Ectodermal cell (in vitro differentiated cells): ENCODE data around the gene ACSM2B. TPM values are rescaled to one million over a fixed set of nuclear protein-coding genes. Genes with fewer than 3 reads are reported as not detected.
"Not testable (repeated sequence)": the region's sequence is repeated elsewhere in the genome, so short reads cannot be mapped to it uniquely, and the experiment has no call there.

ENCODE experiments used
- H3K27ac ChIP-seq: 2 replicates; pipeline ENCODE4 v1.7.0; 2013; ENCODE audit warnings: mild to moderate bottlenecking, low read depth, low read length; ENCODE audit not compliant: insufficient read depth, poor library complexity, severe bottlenecking
- H3K27me3 ChIP-seq: 2 replicates; pipeline ENCODE4 v1.7.0; 2013; ENCODE audit warnings: mild to moderate bottlenecking, low read length; ENCODE audit not compliant: insufficient read depth, control insufficient read depth, poor library complexity, severe bottlenecking
- H3K36me3 ChIP-seq: one replicate; pipeline ENCODE4 v1.7.0; 2013; ENCODE audit warnings: low read length; ENCODE audit not compliant: control insufficient read depth, insufficient read depth
- H3K4me1 ChIP-seq: one replicate; pipeline ENCODE4 v1.7.0; 2013; ENCODE audit warnings: low read length; ENCODE audit not compliant: control insufficient read depth, insufficient read depth
- H3K4me3 ChIP-seq: 2 replicates; pipeline ENCODE4 v1.7.0; 2013; ENCODE audit warnings: low read depth, low read length, control low read depth; ENCODE audit not compliant: insufficient read depth
- H3K9me3 ChIP-seq: 2 replicates; pipeline ENCODE4 v1.7.0; 2013; ENCODE audit warnings: mild to moderate bottlenecking, low read length, moderate library complexity; ENCODE audit not compliant: control insufficient read depth
- WGBS, 2 experiments: methylation state at CpG; one replicate each; pipeline ENCODE4 v1.1.7; 2013; ENCODE audit warnings: missing lambda C conversion rate in 2 of 2; 5-methylcytosine and 5-hydroxymethylcytosine counted together
- polyA plus RNA-seq, 4 experiments: library from polyadenylated mRNA; stranded (reverse); fragments of 50-300 nt; gene quantifications; one replicate each; pipeline ENCODE4 v1.2.3, GENCODE V29; 2013

ACSM2B gene
- polyA plus RNA-seq (2013, experiment 1 of 4): not detected
- not detected for polyA plus RNA-seq (2013, experiment 2 of 4)
- polyA plus RNA-seq (2013, experiment 3 of 4): not detected
- not detected for polyA plus RNA-seq (2013, experiment 4 of 4)

- not testable (repeated sequence) for H3K4me3 ChIP-seq, H3K9me3 ChIP-seq, H3K4me1 ChIP-seq, H3K27ac ChIP-seq, H3K36me3 ChIP-seq, H3K27me3 ChIP-seq
- 100% methylated on average over 1 of the region's 2 CpGs; no CpG with 5 or more reads in 1 of the 2 experiments for WGBS, 2 experiments
Measured at GRCh38 chr16:20576145-20576544, at the start of gene ACSM2B. TSS of gene ACSM2B (minus strand) at chr16:20576367. CDS start at chr16:20564845, 11,522 bp downstream.

GRCh38 chr16:20624882-20625807, 49.0 kb upstream of the ACSM2B start:
- Histone ChIP-seq H3K27me3 (no peaks in the 10 kb centered on the region), H3K27ac (no peak overlapping the region), H3K36me3 (no peaks in the 10 kb centered on the region), H3K4me3 (no peak overlapping the region), H3K9me3 (no peaks in the 10 kb centered on the region), H3K4me1 (no peaks in the 10 kb centered on the region)
- WGBS, 2 experiments: 93 to 95% methylated on average over 18 of the region's 18 CpGs

GRCh38 chr16:20624205-20624604, 48.0 kb upstream of the ACSM2B start:
- no peaks in the 10 kb centered on the region for H3K27me3 ChIP-seq
- no peaks in the 10 kb centered on the region for H3K9me3 ChIP-seq
- no peaks in the 10 kb centered on the region for H3K4me1 ChIP-seq
- no peaks in the 10 kb centered on the region for H3K36me3 ChIP-seq
- H3K27ac ChIP-seq: no peak overlapping the region
- WGBS, 2 experiments: no CpG with 5 or more reads among the region's 1 CpG
- H3K4me3 ChIP-seq: no peak overlapping the region

GRCh38 chr16:20622498-20622870, 46.3 kb upstream of the ACSM2B start:
- Histone ChIP-seq H3K27me3 (no peaks in the 10 kb centered on the region), H3K4me1 (no peaks in the 10 kb centered on the region), H3K27ac (no peak overlapping the region), H3K4me3 (no peak overlapping the region), H3K9me3 (no peaks in the 10 kb centered on the region), H3K36me3 (no peaks in the 10 kb centered on the region)

- no peaks in the 10 kb centered on the region for H3K36me3 ChIP-seq
- WGBS, 2 experiments: 95 to 96% methylated on average over 6 of the region's 6 CpGs
Measured at GRCh38 chr16:20621406-20621805, 45.2 kb upstream of the ACSM2B start.

GRCh38 chr16:20620770-20621169, 44.6 kb upstream of the ACSM2B start:
- no peaks in the 10 kb centered on the region for H3K27me3 ChIP-seq
- no peak overlapping the region for H3K4me3 ChIP-seq
- no peaks in the 10 kb centered on the region for H3K36me3 ChIP-seq
- no peak overlapping the region for H3K27ac ChIP-seq
- 94 to 96% methylated on average over 3 of the region's 3 CpGs for WGBS, 2 experiments
- no peaks in the 10 kb centered on the region for H3K4me1 ChIP-seq
- H3K9me3 ChIP-seq: no peaks in the 10 kb centered on the region

More at GRCh38 chr16:20621406-20621805, 45.2 kb upstream of the ACSM2B start:
- Histone ChIP-seq H3K4me1 (no peaks in the 10 kb centered on the region), H3K9me3 (no peaks in the 10 kb centered on the region), H3K4me3 (no peak overlapping the region), H3K27ac (no peak overlapping the region), H3K27me3 (no peaks in the 10 kb centered on the region)

- 81 to 82% methylated on average over 2 of the region's 2 CpGs for WGBS, 2 experiments
- Histone ChIP-seq H3K27ac (no peak overlapping the region), H3K36me3 (no peaks in the 10 kb centered on the region), H3K4me1 (no peaks in the 10 kb centered on the region), H3K9me3 (no peaks in the 10 kb centered on the region), H3K4me3 (no peak overlapping the region), H3K27me3 (no peaks in the 10 kb centered on the region)
Measured at GRCh38 chr16:20620003-20620402, 43.8 kb upstream of the ACSM2B start.

GRCh38 chr16:20617271-20617670, 41.1 kb upstream of the ACSM2B start:
- no peak overlapping the region for H3K27ac ChIP-seq
- H3K27me3 ChIP-seq: no peaks in the 10 kb centered on the region
- H3K4me1 ChIP-seq: no peaks in the 10 kb centered on the region
- 80 to 85% methylated on average over 1 of the region's 1 CpG for WGBS, 2 experiments
- H3K4me3 ChIP-seq: no peak overlapping the region
- H3K9me3 ChIP-seq: no peaks in the 10 kb centered on the region
- H3K36me3 ChIP-seq: no peaks in the 10 kb centered on the region

- 83 to 84% methylated on average over 3 of the region's 3 CpGs for WGBS, 2 experiments
- Histone ChIP-seq H3K27me3 (no peaks in the 10 kb centered on the region), H3K27ac (no peak overlapping the region), H3K4me3 (no peak overlapping the region), H3K9me3 (no peaks in the 10 kb centered on the region), H3K36me3 (no peaks in the 10 kb centered on the region), H3K4me1 (no peaks in the 10 kb centered on the region)
Measured at GRCh38 chr16:20614186-20615141, 38.3 kb upstream of the ACSM2B start.
